Neural progenitor cell (in vitro differentiated cells): ENCODE data around the gene PFN2. TPM values are rescaled to one million over a fixed set of nuclear protein-coding genes. Genes with fewer than 3 reads are reported as not detected.

ENCODE experiments used
- DNase-seq: peaks from one replicate; pipeline ENCODE4 v3.0.0-alpha.2; 2016; ENCODE audit warnings: low spot score
- H2AFZ ChIP-seq: fragments of 200-600 bp; sonication (generic); replicated peaks from 2 replicates; pipeline ENCODE4 v1.6.1; 2016; ENCODE audit warnings: antibody characterized with exemption
- H3F3A ChIP-seq: fragments of 200-600 bp; sonication (generic); 2 replicates; pipeline ENCODE4 v1.6.1; 2016; ENCODE audit warnings: antibody characterized with exemption, low read depth
- H3K27ac ChIP-seq: fragments of 200-600 bp; sonication (generic); 2 replicates; pipeline ENCODE4 v1.5.1; 2016; ENCODE audit warnings: mild to moderate bottlenecking
- H3K27me3 ChIP-seq: fragments of 200-600 bp; sonication (generic); 2 replicates; pipeline ENCODE4 v1.6.1; 2016; ENCODE audit warnings: mild to moderate bottlenecking, moderate library complexity
- H3K36me3 ChIP-seq: fragments of 200-600 bp; sonication (generic); 2 replicates; pipeline ENCODE4 v1.5.1; 2016
- H3K4me1 ChIP-seq: fragments of 200-600 bp; sonication (generic); 2 replicates; pipeline ENCODE4 v1.6.1; 2016; ENCODE audit warnings: mixed run types
- H3K4me2 ChIP-seq: fragments of 200-600 bp; sonication (generic); 2 replicates; pipeline ENCODE4 v1.6.1; 2016
- H3K4me3 ChIP-seq: fragments of 200-600 bp; sonication (generic); 2 replicates; pipeline ENCODE4 v1.5.1; 2016
- H3K79me2 ChIP-seq: fragments of 200-600 bp; sonication (generic); 2 replicates; pipeline ENCODE4 v1.6.1; 2016; ENCODE audit warnings: low read depth
- H3K9ac ChIP-seq: fragments of 200-600 bp; sonication (generic); 2 replicates; pipeline ENCODE4 v1.6.1; 2016
- H3K9me3 ChIP-seq: fragments of 200-600 bp; sonication (generic); 2 replicates; pipeline ENCODE4 v1.5.1; 2016; ENCODE audit warnings: low read depth
- H4K20me1 ChIP-seq: fragments of 200-600 bp; sonication (generic); 2 replicates; pipeline ENCODE4 v1.6.1; 2016; ENCODE audit warnings: low read depth
- H3K27ac Mint-ChIP-seq: 3 replicates; pipeline ENCODE4 v1.8.0; 2021; ENCODE audit warnings: mixed read lengths
- H3K27me3 Mint-ChIP-seq: 2 replicates; pipeline ENCODE4 v1.8.0; 2022; ENCODE audit warnings: low read depth, mild to moderate bottlenecking, inconsistent platforms, moderate library complexity, mixed read lengths; ENCODE audit not compliant: insufficient read depth
- H3K36me3 Mint-ChIP-seq: 3 replicates; pipeline ENCODE4 v1.8.0; 2021; ENCODE audit warnings: mixed read lengths
- H3K4me1 Mint-ChIP-seq: 3 replicates; pipeline ENCODE4 v1.8.0; 2021; ENCODE audit warnings: mixed read lengths
- H3K4me3 Mint-ChIP-seq: 3 replicates; pipeline ENCODE4 v1.8.0; 2021; ENCODE audit warnings: mild to moderate bottlenecking, moderate library complexity, mixed read lengths
- H3K9me3 Mint-ChIP-seq: 3 replicates; pipeline ENCODE4 v1.8.0; 2020; ENCODE audit warnings: mixed read lengths
- EZH2 ChIP-seq: fragments of 200-600 bp; sonication (generic); IDR thresholded peaks from 2 replicates; pipeline ENCODE4 v1.6.1; 2017; ENCODE audit warnings: antibody characterized with exemption, mild to moderate bottlenecking, moderate library complexity
- EZH2phosphoT487 ChIP-seq: fragments of 200-600 bp; sonication (generic); IDR thresholded peaks from 2 replicates; pipeline ENCODE4 v1.6.1; 2017; ENCODE audit warnings: antibody characterized with exemption
- total RNA-seq: library from RNA; depleted of rRNA; stranded (reverse); fragments of >200 nt; gene quantifications from 2 replicates; pipeline ENCODE4 v1.2.3, GENCODE V29; 2015; ENCODE audit warnings: low replicate concordance
- TF ChIP-seq, protein P1 (sequence below): fragments of 200-600 bp; sonication (generic); IDR thresholded peaks from 2 replicates; pipeline ENCODE4 v1.5.1; 2017; ENCODE audit warnings: antibody characterized with exemption, mild to moderate bottlenecking

PFN2 gene
- total RNA-seq, 1 donor from 2014 or later = 481 TPM

DNA sequence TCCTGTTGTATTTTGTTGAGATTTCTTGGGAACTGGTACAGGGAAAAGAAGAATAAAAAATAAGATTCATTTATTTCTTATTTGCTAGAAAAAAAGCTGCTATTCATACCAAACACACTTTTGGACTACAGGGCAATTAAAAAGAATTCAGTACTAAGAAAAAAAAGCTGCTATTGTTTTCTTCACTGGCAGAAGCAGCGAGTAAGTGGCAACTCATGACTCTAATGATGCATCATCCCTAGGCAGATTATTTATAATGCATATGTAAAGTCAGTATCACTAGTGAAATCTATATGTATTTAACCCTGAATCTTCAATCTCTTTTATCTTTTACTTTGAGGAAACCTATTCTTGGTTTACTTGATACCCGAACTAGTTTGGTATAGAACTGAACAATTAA lies 15.2 kb downstream of the PFN2 start:
- H3F3A ChIP-seq = no peaks in the 10 kb centered on the region
- no peaks in the 10 kb centered on the region for H3K27me3 ChIP-seq
- peaks cover 70% of the 10 kb centered on the region for H3K36me3 Mint-ChIP-seq
- H3K9me3 ChIP-seq = no peaks in the 10 kb centered on the region
- no peak for DNase-seq
- no peak overlapping the region for H3K4me2 ChIP-seq
- H3K4me3 ChIP-seq = no peak overlapping the region
- H3K27me3 Mint-ChIP-seq = peaks cover 4% of the 10 kb centered on the region
- no peak overlapping the region for H3K4me3 Mint-ChIP-seq
- no peak overlapping the region for H3K9ac ChIP-seq
- peaks cover 26% of the 10 kb centered on the region for H4K20me1 ChIP-seq
- H3K27ac ChIP-seq = no peak overlapping the region
- H3K4me1 ChIP-seq = no peaks in the 10 kb centered on the region
- H3K79me2 ChIP-seq = peaks cover 35% of the 10 kb centered on the region
- no peaks in the 10 kb centered on the region for H3K4me1 Mint-ChIP-seq
- TF ChIP-seq, protein P1, sequence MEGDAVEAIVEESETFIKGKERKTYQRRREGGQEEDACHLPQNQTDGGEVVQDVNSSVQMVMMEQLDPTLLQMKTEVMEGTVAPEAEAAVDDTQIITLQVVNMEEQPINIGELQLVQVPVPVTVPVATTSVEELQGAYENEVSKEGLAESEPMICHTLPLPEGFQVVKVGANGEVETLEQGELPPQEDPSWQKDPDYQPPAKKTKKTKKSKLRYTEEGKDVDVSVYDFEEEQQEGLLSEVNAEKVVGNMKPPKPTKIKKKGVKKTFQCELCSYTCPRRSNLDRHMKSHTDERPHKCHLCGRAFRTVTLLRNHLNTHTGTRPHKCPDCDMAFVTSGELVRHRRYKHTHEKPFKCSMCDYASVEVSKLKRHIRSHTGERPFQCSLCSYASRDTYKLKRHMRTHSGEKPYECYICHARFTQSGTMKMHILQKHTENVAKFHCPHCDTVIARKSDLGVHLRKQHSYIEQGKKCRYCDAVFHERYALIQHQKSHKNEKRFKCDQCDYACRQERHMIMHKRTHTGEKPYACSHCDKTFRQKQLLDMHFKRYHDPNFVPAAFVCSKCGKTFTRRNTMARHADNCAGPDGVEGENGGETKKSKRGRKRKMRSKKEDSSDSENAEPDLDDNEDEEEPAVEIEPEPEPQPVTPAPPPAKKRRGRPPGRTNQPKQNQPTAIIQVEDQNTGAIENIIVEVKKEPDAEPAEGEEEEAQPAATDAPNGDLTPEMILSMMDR = no peak
- no peak for TF ChIP-seq EZH2
- no peak for TF ChIP-seq EZH2phosphoT487
- no peak overlapping the region for H2AFZ ChIP-seq
- peaks cover 12% of the 10 kb centered on the region for H3K36me3 ChIP-seq
- H3K27ac Mint-ChIP-seq = no peak overlapping the region
- peaks cover 8% of the 10 kb centered on the region for H3K9me3 Mint-ChIP-seq

DNA sequence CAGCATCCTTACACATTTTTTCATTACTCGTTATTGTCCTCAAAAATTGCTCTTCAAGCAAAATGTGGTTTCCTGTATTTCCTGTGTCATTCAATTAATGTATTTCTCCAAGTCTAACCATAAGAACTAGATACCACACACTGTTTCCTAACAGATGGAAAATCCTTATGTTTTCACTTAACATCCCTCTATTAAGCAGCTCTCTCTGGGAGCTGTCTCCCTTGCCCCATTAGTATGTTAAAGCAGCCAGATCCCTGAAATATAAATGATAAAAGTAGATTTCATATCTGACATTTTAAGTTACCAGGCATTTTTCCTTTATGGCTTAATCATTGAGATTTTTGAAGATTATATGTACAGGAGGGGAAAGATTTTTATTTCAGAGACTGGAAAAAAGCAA lies 15.9 kb downstream of the PFN2 start:
- Mint-ChIP-seq H3K27ac (no peak overlapping the region), H3K4me3 (no peak overlapping the region), H3K9me3 (peaks cover 12% of the 10 kb centered on the region), H3K27me3 (peaks cover 4% of the 10 kb centered on the region), H3K36me3 (peaks cover 72% of the 10 kb centered on the region), H3K4me1 (no peaks in the 10 kb centered on the region)
- TF ChIP-seq EZH2phosphoT487 (no peak), EZH2 (no peak)
- TF ChIP-seq, protein P1 = no peak
- Histone ChIP-seq H3K79me2 (peaks cover 29% of the 10 kb centered on the region), H3K27me3 (no peaks in the 10 kb centered on the region), H3K4me3 (no peak overlapping the region), H3K4me1 (no peaks in the 10 kb centered on the region), H3K27ac (no peak overlapping the region), H3K9ac (no peak overlapping the region), H3K36me3 (peaks cover 16% of the 10 kb centered on the region), H4K20me1 (peaks cover 23% of the 10 kb centered on the region), H3K9me3 (no peaks in the 10 kb centered on the region), H3K4me2 (no peak overlapping the region), H2AFZ (no peak overlapping the region), H3F3A (no peaks in the 10 kb centered on the region)
- DNase-seq = no peak

GRCh38 chr3:149949181-149949580 lies 21.5 kb downstream of the PFN2 start:
- H3K27ac Mint-ChIP-seq = no peak overlapping the region
- Histone ChIP-seq H3K9ac (no peak overlapping the region), H3K27me3 (no peaks in the 10 kb centered on the region), H3K4me3 (no peak overlapping the region), H3K36me3 (peaks cover 36% of the 10 kb centered on the region), H3K4me2 (no peak overlapping the region), H3K27ac (no peak overlapping the region), H3F3A (peaks cover 12% of the 10 kb centered on the region), H3K9me3 (peaks cover 14% of the 10 kb centered on the region), H2AFZ (no peak overlapping the region), H4K20me1 (no peaks in the 10 kb centered on the region), H3K4me1 (no peaks in the 10 kb centered on the region), H3K79me2 (peaks cover 4% of the 10 kb centered on the region)
- H3K36me3 Mint-ChIP-seq = peaks cover 75% of the 10 kb centered on the region
- H3K27me3 Mint-ChIP-seq = peaks cover 2% of the 10 kb centered on the region
- no peaks in the 10 kb centered on the region for H3K4me1 Mint-ChIP-seq
- H3K4me3 Mint-ChIP-seq = no peak overlapping the region
- H3K9me3 Mint-ChIP-seq = peaks cover 62% of the 10 kb centered on the region
- TF ChIP-seq EZH2 (no peak), EZH2phosphoT487 (no peak)
- TF ChIP-seq, protein P1 = no peak
- no peak for DNase-seq
